Gastroesophageal sphincter (tissue), 4 donors: ENCODE data around the gene LGI2. TPM values are rescaled to one million over a fixed set of nuclear protein-coding genes. Genes with fewer than 3 reads are reported as not detected.

Source experiments
- ATAC-seq: fragments of 150-250 bp; one replicate; pipeline ENCODE4 v1.9.1; 2016; ENCODE audit warnings: mild to moderate bottlenecking, moderate library complexity
- H3K27ac ChIP-seq, 4 donors: fragments of 200-600 bp; sonication (generic) in 3 of 4; 1 replicate in 3 of 4; 2 replicates in 1 of 4; pipeline ENCODE4 v1.5.1; 2016 to 2019
- H3K27me3 ChIP-seq: fragments of 200-600 bp; sonication (generic); one replicate; pipeline ENCODE4 v1.5.1; 2019
- H3K36me3 ChIP-seq, 2 donors: fragments of 200-600 bp; sonication (generic); one replicate each; pipeline ENCODE4 v1.5.1; 2019; ENCODE audit warnings: control low read depth in 1 of 2
- H3K4me1 ChIP-seq, 3 donors: fragments of 200-600 bp; sonication (generic); 1 replicate in 2 of 3; 2 replicates in 1 of 3; pipeline ENCODE4 v1.5.1; 2016 to 2019; ENCODE audit warnings: control low read depth in 2 of 3
- H3K4me3 ChIP-seq, 2 donors: fragments of 200-600 bp; sonication (generic); one replicate each; pipeline ENCODE4 v1.5.1; 2019; ENCODE audit warnings: mild to moderate bottlenecking in 1 of 2, moderate library complexity in 1 of 2
- H3K9me3 ChIP-seq, 3 donors: fragments of 200-600 bp; sonication (generic); one replicate each; pipeline ENCODE4 v1.5.1; 2017 to 2019; ENCODE audit warnings: control low read depth in 2 of 3
- CTCF ChIP-seq, 4 experiments: fragments of 200-600 bp in 2 of 4; fragments of 450-650 bp in 2 of 4; sonication (generic) in 1 of 4; IDR thresholded peaks; one replicate each; pipeline ENCODE4 v1.5.1; 2017 to 2019; ENCODE audit warnings: antibody characterized with exemption in 4 of 4, mild to moderate bottlenecking in 2 of 4, moderate library complexity in 2 of 4
- EP300 ChIP-seq: sonication (generic); formaldehyde crosslinking; IDR thresholded peaks from one replicate; pipeline ENCODE4 v1.6.1; 2017; ENCODE audit warnings: antibody characterized with exemption, mild to moderate bottlenecking
- POLR2A ChIP-seq, 2 donors: fragments of 450-650 bp; IDR thresholded peaks; one replicate each; pipeline ENCODE4 v1.6.1; 2017; ENCODE audit warnings: antibody characterized with exemption in 2 of 2, mild to moderate bottlenecking in 2 of 2, moderate library complexity in 1 of 2
- POLR2AphosphoS5 ChIP-seq: sonication (generic); formaldehyde crosslinking; IDR thresholded peaks from one replicate; pipeline ENCODE4 v1.6.1; 2017; ENCODE audit warnings: antibody characterized with exemption
- WGBS, 2 donors: methylation state at CpG; one replicate each; pipeline ENCODE4 v1.1.5; 2018; ENCODE audit warnings: low coverage in 1 of 2; 5-methylcytosine and 5-hydroxymethylcytosine counted together
- total RNA-seq, 4 donors: library from RNA; depleted of rRNA; stranded (reverse); fragments of >200 nt; gene quantifications; one replicate each; pipeline ENCODE4 v1.1.0, GENCODE V29; 2016

Gene LGI2
- total RNA-seq, 4 donors from 2014 or later: 3.2 to 23.0 (median 11.9) TPM

- Histone ChIP-seq H3K27me3 (no peaks in the 10 kb centered on the region), H3K27ac (peak overlapping the region in 3 of 4 donors; percentile 60 to 73 (median 73)), H3K4me1 (peaks cover 6 to 37% (median 7%) of the 10 kb centered on the region in 3 donors), H3K36me3 (peaks cover 0 to 3% of the 10 kb centered on the region in 2 donors), H3K4me3 (no peak overlapping the region), H3K9me3 (no peaks in the 10 kb centered on the region)
- ATAC-seq: peak; percentile 29
- WGBS, 2 donors: 20 to 31% methylated on average over 7 to 9 of the region's 9 CpGs
- TF ChIP-seq EP300: no peak
- no peak for TF ChIP-seq POLR2A (IDR thresholded peaks at IDR 0.05)
- no peak for TF ChIP-seq CTCF (IDR thresholded peaks at IDR 0.05)
- no peak for TF ChIP-seq POLR2AphosphoS5
Measured at GRCh38 chr4:25013756-25014661, 16.7 kb downstream of the LGI2 start.

DNA sequence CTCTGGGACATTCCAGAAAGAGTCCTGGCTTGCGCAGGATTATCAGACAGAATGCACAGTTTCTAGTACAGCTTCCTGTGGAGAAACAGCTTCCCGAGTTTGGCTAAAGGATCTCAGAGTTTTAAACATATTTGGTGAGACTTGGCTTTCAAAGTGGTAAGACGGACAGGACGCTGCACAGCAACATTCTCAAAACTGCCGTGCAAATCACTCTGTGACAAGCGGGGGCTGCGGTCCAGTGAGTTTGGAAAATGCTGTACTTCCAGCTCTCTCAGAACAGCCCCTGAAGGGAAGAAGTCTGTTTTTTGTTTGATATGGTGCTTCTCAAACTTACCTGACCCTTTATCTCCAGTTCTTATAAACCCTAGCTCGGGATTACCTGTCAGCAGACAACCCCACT is 18.1 kb downstream of the LGI2 start:
- Histone ChIP-seq H3K27me3 (no peaks in the 10 kb centered on the region), H3K36me3 (peaks cover 0 to 3% of the 10 kb centered on the region in 2 donors), H3K27ac (peak overlapping the region in 3 of 4 donors; percentile 60 to 73 (median 73)), H3K9me3 (no peaks in the 10 kb centered on the region), H3K4me3 (no peak overlapping the region), H3K4me1 (peaks cover 6 to 37% (median 7%) of the 10 kb centered on the region in 3 donors)
- WGBS, 2 donors: 74 to 77% methylated on average over 7 to 8 of the region's 8 CpGs
- TF ChIP-seq POLR2A (IDR thresholded peaks at IDR 0.05) (no peak), EP300 (no peak), CTCF (IDR thresholded peaks at IDR 0.05) (no peak), POLR2AphosphoS5 (no peak)
- ATAC-seq: no peak

DNA sequence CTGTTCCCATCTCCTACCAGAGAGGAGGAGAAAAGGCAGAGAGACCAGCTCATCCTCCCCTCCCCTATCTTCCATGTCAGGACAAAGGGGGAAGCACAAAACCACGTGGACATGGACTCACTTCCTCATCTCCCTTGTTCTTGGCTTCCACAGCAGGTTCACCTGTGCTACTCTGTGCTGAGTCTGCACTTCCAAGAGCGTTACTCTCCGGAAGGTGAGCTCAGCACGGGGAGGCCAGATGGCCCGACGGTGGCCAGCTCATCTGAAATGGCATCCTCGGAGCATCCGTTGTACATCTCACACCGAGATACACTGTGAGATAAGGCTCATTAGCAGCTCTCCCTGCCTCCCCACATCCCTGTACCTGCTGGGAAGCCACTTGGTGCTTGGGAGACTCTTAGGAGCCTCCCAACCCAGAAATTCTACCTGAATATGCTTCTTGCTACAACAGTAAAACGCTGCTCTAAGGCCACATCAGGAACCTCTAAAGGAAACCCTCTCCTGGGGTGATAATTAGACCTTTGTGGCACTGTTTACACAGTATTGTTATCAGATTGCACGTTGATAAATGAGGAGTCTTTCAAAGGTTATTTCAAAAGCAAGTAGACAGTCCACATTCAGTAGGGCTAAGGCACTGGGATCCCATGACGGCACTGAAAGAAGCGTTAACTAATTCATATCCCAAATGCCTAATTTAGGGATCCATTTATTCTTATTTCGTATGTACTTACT is 19.4 kb downstream of the LGI2 start:
- H3K4me3 ChIP-seq: no peak overlapping the region
- TF ChIP-seq POLR2A (IDR thresholded peaks at IDR 0.05) (no peak), EP300 (no peak), CTCF (IDR thresholded peaks at IDR 0.05) (no peak), POLR2AphosphoS5 (no peak)
- H3K9me3 ChIP-seq: no peaks in the 10 kb centered on the region
- H3K27ac ChIP-seq: no peak overlapping the region
- H3K36me3 ChIP-seq: no peaks in the 10 kb centered on the region
- H3K27me3 ChIP-seq: no peaks in the 10 kb centered on the region
- peaks cover 6 to 37% (median 7%) of the 10 kb centered on the region in 3 donors for H3K4me1 ChIP-seq
- no peak for ATAC-seq
- WGBS, 2 donors: 69 to 81% methylated on average over 8 to 11 of the region's 14 CpGs

- Histone ChIP-seq H3K27me3 (no peaks in the 10 kb centered on the region), H3K4me3 (no peak overlapping the region), H3K36me3 (no peaks in the 10 kb centered on the region), H3K4me1 (peaks cover 0 to 16% (median 7%) of the 10 kb centered on the region in 3 donors), H3K9me3 (no peaks in the 10 kb centered on the region), H3K27ac (no peak overlapping the region)
- TF ChIP-seq POLR2AphosphoS5 (no peak), EP300 (no peak), CTCF (IDR thresholded peaks at IDR 0.05) (no peak), POLR2A (IDR thresholded peaks at IDR 0.05) (no peak)
- 83 to 100% methylated on average over 1 to 2 of the region's 2 CpGs for WGBS, 2 donors
- no peak for ATAC-seq
Measured at GRCh38 chr4:25007598-25007997, 23.1 kb downstream of the LGI2 start.
